ENCODE results near the gene ALKBH5. TPM values are rescaled to one million over a fixed set of nuclear protein-coding genes. Genes with fewer than 3 reads are reported as not detected.
A peak's percentile ranks its signal among the peaks of the same experiment; 100 is the strongest.

Gene ALKBH5
- total and polyA plus RNA-seq, 10 of the 15 experiments (the other 5 are each of a cell fraction or from before 2014, with no cell fraction given): 13.7 to 99.9 (median 52.4) TPM

DNA sequence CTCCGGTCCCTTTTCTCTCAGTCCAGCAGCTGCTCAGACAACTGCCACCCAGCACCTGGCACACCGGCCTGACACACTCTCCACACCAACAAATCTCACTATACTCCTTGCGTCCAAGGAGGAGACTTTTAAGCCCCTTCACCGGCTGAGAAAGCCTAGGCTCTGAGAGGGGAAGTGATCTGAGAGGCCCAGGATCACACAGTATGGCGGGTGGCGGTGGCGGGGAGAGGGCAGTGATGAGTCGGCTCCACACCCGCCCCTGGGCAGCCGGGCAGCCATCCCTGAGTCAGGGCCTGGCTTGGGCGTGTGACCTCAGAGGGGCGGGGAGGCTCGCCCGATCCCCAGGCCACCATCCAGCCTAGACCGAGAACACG is 74.3 kb downstream of the ALKBH5 start:
- FAIRE-seq: no peak
- RAD21 ChIA-PET (ENCODE audit: unreplicated experiment): no interaction called here
- POLR2A ChIA-PET: no interaction called here
- in situ Hi-C loops (cut with MboI) (no loop called here), intact Hi-C loops (cut with micrococcal nuclease; ENCODE audit: unreplicated experiment) (no loop called here)
- H2AFZ ChIP-seq (ENCODE audit: control insufficient read depth, low read depth, low read length): peak overlapping the region; percentile 96
- no TSS peak for BruUV-seq (replicated peaks)
- H3K27me3 ChIP-seq (replicated peaks in 1 of 2; ENCODE audit: control insufficient read depth in 2 of 2, insufficient read depth in 2 of 2, low read length in 1 of 2): no peaks in the 10 kb centered on the region
- peaks cover 14% of the 10 kb centered on the region for H3K79me2 ChIP-seq (ENCODE audit: control insufficient read depth, insufficient read depth, low read length)
- peaks cover 11 to 12% of the 10 kb centered on the region in 2 experiments; a peak in 3 of 4 replicates for H3K36me3 ChIP-seq (ENCODE audit: control insufficient read depth in 2 of 2, insufficient read depth in 2 of 2, low read length in 1 of 2)
- SMC1A ChIA-PET (ENCODE audit: uncharacterized antibody, unreplicated experiment): no interaction called here
- H3K4me1 ChIP-seq (ENCODE audit: control insufficient read depth, insufficient read depth, low read length): peaks cover 21% of the 10 kb centered on the region
- no peaks in the 10 kb centered on the region for H4K20me1 ChIP-seq (ENCODE audit: control insufficient read depth, insufficient read depth)
- H3K4me2 ChIP-seq (ENCODE audit: control insufficient read depth, insufficient read depth): peak overlapping the region; percentile 77
- ATAC-seq: peak; percentile 72
- peak overlapping the region; percentile 89 for H3K27ac ChIP-seq (ENCODE audit: control insufficient read depth, insufficient read depth)
- DNase-seq (ENCODE audit: low read depth, low spot score): no peak
- H3K9ac ChIP-seq (ENCODE audit: control insufficient read depth, insufficient read depth, low read length): peak overlapping the region; percentile 89
- peak; percentile 82; the same call in 1 of the 2 replicates for TF ChIP-seq SPI1 (IDR thresholded peaks at IDR 0.05; ENCODE audit: borderline replicate concordance, insufficient read depth, low read depth, low read length)
- TF ChIP-seq POU2F2 (IDR thresholded peaks at IDR 0.05; ENCODE audit: borderline replicate concordance, low read depth, low read length): peak; percentile 18; the same call in 1 of the 3 replicates
- TF ChIP-seq ATF3 (IDR thresholded peaks at IDR 0.05; ENCODE audit: borderline replicate concordance, extremely low read depth, low read depth, low read length): no peak
- TF ChIP-seq RAD21 (IDR thresholded peaks at IDR 0.05; ENCODE audit: insufficient read depth, low read depth, low read length): no peak
- 0 out of 2 replicates have a peak, but pooled peaks have one; percentile 11 for TF ChIP-seq NBN (IDR thresholded peaks at IDR 0.05)
- no peak for TF ChIP-seq KLF5 (IDR thresholded peaks at IDR 0.05; ENCODE audit: partially characterized antibody)
- TF ChIP-seq POLR2A (IDR thresholded peaks at IDR 0.05; ENCODE audit: low read depth, low read length): peak; percentile 74
- peak; percentile 82; the same call in 1 of the 2 replicates for TF ChIP-seq YY1 (IDR thresholded peaks at IDR 0.05; ENCODE audit: low read depth, low read length)
- no peak for TF ChIP-seq STAT1 (conservative IDR thresholded peaks at IDR 0.05)
- no peak for TF ChIP-seq IKZF2 (IDR thresholded peaks at IDR 0.05)
- 0 out of 2 replicates have a peak, but pooled peaks have one; percentile 27 for TF ChIP-seq SIN3A (IDR thresholded peaks at IDR 0.05; ENCODE audit: low read depth, low read length)
- TF ChIP-seq, protein P1, sequence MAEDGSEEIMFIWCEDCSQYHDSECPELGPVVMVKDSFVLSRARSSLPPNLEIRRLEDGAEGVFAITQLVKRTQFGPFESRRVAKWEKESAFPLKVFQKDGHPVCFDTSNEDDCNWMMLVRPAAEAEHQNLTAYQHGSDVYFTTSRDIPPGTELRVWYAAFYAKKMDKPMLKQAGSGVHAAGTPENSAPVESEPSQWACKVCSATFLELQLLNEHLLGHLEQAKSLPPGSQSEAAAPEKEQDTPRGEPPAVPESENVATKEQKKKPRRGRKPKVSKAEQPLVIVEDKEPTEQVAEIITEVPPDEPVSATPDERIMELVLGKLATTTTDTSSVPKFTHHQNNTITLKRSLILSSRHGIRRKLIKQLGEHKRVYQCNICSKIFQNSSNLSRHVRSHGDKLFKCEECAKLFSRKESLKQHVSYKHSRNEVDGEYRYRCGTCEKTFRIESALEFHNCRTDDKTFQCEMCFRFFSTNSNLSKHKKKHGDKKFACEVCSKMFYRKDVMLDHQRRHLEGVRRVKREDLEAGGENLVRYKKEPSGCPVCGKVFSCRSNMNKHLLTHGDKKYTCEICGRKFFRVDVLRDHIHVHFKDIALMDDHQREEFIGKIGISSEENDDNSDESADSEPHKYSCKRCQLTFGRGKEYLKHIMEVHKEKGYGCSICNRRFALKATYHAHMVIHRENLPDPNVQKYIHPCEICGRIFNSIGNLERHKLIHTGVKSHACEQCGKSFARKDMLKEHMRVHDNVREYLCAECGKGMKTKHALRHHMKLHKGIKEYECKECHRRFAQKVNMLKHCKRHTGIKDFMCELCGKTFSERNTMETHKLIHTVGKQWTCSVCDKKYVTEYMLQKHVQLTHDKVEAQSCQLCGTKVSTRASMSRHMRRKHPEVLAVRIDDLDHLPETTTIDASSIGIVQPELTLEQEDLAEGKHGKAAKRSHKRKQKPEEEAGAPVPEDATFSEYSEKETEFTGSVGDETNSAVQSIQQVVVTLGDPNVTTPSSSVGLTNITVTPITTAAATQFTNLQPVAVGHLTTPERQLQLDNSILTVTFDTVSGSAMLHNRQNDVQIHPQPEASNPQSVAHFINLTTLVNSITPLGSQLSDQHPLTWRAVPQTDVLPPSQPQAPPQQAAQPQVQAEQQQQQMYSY (CRISPR knock-in tag; IDR thresholded peaks at IDR 0.05): no peak
- TF ChIP-seq SMAD5 (IDR thresholded peaks at IDR 0.05; ENCODE audit: low read depth): peak; percentile 66; the same call in 1 of the 2 replicates
- 0 out of 2 replicates have a peak, but pooled peaks have one; percentile 7 for TF ChIP-seq HDGF (IDR thresholded peaks at IDR 0.05)
- peak; percentile 28; the same call in 1 of the 2 replicates for TF ChIP-seq TARDBP (IDR thresholded peaks at IDR 0.05; ENCODE audit: borderline replicate concordance)
- TF ChIP-seq BRCA1 (IDR thresholded peaks at IDR 0.05; ENCODE audit: low read depth, low read length): no peak
- TF ChIP-seq POLR2AphosphoS5 (IDR thresholded peaks at IDR 0.05; ENCODE audit: low read length): 0 out of 2 replicates have a peak, but pooled peaks have one; percentile 53
- TF ChIP-seq TCF12 (IDR thresholded peaks at IDR 0.05; ENCODE audit: low read depth, low read length): 0 out of 2 replicates have a peak, but pooled peaks have one; percentile 43
- TF ChIP-seq SMAD1 (IDR thresholded peaks at IDR 0.05; ENCODE audit: low read depth, partially characterized antibody): no peak
- no peak for TF ChIP-seq MXI1 (IDR thresholded peaks at IDR 0.05; ENCODE audit: low read depth, low read length)
- TF ChIP-seq NFYA (IDR thresholded peaks at IDR 0.05; ENCODE audit: borderline replicate concordance, low read depth, low read length): no peak
- 3% methylated on average over 11 of the region's 16 CpGs for WGBS (ENCODE audit: insufficient coverage, insufficient replicate concordance, low lambda C conversion rate, missing lambda C conversion rate)
- CTCF ChIA-PET: interaction anchor here (1.0 kb wide), 1 partner anchor 9 kb away, joined by 4 read pairs; no protein-coding TSS in a partner anchor
- no peaks in the 10 kb centered on the region for H3K9me3 ChIP-seq (replicated peaks; ENCODE audit: control insufficient read depth, insufficient read depth, low read length)
- peak overlapping the region; percentile 97 for H3K4me3 ChIP-seq

All from GM12878 (cell line).